ENCODE data around the gene CEP76. TPM values are rescaled to one million over a fixed set of nuclear protein-coding genes. Genes with fewer than 3 reads are reported as not detected.
A peak's percentile ranks its signal among the peaks of the same experiment; 100 is the strongest.

Gene CEP76, protein sequence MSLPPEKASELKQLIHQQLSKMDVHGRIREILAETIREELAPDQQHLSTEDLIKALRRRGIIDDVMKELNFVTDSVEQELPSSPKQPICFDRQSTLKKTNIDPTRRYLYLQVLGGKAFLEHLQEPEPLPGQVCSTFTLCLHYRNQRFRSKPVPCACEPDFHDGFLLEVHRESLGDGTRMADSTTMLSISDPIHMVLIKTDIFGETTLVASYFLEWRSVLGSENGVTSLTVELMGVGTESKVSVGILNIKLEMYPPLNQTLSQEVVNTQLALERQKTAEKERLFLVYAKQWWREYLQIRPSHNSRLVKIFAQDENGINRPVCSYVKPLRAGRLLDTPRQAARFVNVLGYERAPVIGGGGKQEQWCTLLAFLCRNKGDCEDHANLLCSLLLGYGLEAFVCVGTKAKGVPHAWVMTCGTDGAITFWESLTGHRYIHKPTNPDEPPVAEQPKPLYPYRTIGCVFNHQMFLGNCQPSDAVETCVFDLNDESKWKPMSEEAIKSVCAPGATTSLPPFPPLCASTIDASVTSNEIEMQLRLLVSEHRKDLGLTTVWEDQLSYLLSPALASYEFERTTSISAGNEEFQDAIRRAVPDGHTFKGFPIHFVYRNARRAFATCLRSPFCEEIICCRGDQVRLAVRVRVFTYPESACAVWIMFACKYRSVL
- 15.4 TPM for polyA plus RNA-seq (2013, experiment 1 of 2)
- polyA plus RNA-seq (2013, experiment 2 of 2), result 14.0 TPM

DNA sequence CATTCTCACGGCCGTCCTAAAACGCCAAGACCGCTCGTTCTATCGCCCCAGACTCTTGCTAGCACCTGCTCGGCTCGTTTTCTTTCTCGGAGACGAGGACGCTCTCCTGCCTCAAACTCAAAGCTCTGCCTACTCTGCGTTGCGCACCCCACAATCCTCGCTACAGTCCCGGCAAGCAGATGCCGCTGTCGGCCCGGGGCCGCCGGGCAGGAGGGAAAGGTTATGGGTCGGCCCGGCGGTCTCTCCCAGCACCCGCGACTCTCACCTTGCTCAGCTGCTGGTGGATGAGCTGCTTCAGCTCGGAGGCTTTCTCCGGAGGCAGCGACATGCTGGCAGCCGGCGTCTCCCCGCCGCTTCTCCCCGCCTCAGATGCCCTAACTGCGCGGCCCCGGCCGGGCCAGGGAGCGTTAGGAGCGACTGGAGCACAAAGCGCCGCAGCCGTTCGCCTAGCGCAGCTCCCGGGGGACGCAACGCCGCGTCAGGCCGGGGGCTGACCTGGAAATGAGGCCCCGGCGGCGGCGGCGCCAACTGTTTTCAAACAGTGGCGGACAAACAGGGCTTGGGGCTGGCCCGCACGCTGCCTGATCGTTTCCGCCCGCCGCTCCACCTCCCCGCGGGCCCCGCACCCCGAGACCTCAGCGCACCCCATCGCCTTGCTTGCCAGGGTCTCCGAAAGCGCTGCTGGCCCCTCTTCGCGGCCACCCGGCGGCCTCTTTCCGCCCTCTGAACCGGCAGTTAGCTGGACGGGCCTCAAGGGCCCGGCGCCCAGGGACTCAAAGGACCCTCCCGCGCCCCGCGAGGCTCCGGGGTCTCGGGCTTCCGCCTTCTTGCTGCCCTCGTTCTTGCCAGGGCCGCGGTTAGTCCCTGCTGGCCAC is at the start of gene CEP76, which contains the start of gene PSMG2:
Gene CEP76 (minus strand): TSS at position 503 of the 875 bp plus-strand sequence. CDS start 175 bp downstream, at position 328.
Gene PSMG2 (plus strand): TSS at position 822 of the 875 bp plus-strand sequence. CDS start 66 bp downstream, outside the sequence.
- 0% methylated on average over 70 to 80 of the region's 89 CpGs for WGBS, 2 experiments (ENCODE audit: insufficient coverage in 2 of 2)
- peak within 1 kb of the TSS; percentile 100 for H3K27ac ChIP-seq (ENCODE audit: low read depth, low read length, severe bottlenecking)
- peaks cover 4% of the 10 kb centered on the region for H3K4me1 ChIP-seq (ENCODE audit: control insufficient read depth, insufficient read depth, low read length, poor library complexity, severe bottlenecking)
- peak within 1 kb of the TSS; percentile 99 for H3K4me3 ChIP-seq (ENCODE audit: extremely low read depth, insufficient read depth, low read length, poor library complexity, severe bottlenecking)
- H3K36me3 ChIP-seq (ENCODE audit: control insufficient read depth, insufficient read depth, low read length), result peaks cover 32% of the 10 kb centered on the region
- H3K9me3 ChIP-seq (ENCODE audit: control insufficient read depth, low read length), result no peaks in the 10 kb centered on the region

DNA sequence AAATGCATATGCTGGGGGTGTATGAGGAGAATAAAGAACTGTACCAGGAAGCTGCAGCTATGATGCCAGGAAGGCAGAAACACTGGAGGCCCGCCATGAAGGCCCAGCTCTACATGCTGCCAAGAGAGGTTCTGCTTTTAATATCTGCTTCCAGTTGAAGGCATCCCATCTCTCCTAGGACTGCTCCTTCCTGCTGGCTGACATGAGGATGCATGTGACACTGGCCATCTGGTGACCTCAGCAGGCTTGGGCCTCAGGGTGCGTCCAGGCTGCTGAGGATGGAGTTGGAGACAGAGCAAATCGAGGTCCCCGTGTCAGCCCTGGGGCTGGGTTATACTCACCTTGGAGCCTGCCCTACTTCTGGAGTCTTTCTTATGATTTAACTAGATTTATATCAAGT is 49.4 kb upstream of the CEP76 start:
- Histone ChIP-seq H3K36me3 (ENCODE audit: control insufficient read depth, insufficient read depth, low read length) (no peaks in the 10 kb centered on the region), H3K9me3 (ENCODE audit: control insufficient read depth, low read length) (no peaks in the 10 kb centered on the region), H3K4me1 (ENCODE audit: control insufficient read depth, insufficient read depth, low read length, poor library complexity, severe bottlenecking) (peaks cover 13% of the 10 kb centered on the region), H3K4me3 (ENCODE audit: extremely low read depth, insufficient read depth, low read length, poor library complexity, severe bottlenecking) (no peak overlapping the region), H3K27ac (ENCODE audit: low read depth, low read length, severe bottlenecking) (no peak overlapping the region)
- WGBS, 2 experiments (ENCODE audit: insufficient coverage in 2 of 2), result 80 to 92% methylated on average over 2 of the region's 4 CpGs

DNA sequence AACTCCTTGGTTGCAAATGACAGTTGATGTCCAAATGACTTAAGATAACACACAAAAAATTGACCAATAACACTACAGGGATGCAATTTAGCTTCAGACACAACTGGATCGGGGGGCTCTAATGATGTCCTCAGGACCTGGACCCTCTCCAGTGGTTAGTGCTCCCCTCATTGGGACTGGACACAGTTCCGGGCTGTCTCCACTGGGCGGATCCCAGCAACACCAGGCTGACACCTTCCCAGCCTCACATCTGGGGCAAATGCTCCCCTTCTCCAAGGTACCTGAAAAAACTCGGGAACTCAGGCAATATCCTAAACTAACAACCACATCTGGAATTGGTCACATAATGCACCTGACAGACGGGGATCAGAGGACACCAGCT is 49.0 kb upstream of the CEP76 start:
- Histone ChIP-seq H3K4me1 (ENCODE audit: control insufficient read depth, insufficient read depth, low read length, poor library complexity, severe bottlenecking) (peaks cover 13% of the 10 kb centered on the region), H3K27ac (ENCODE audit: low read depth, low read length, severe bottlenecking) (no peak overlapping the region), H3K9me3 (ENCODE audit: control insufficient read depth, low read length) (no peaks in the 10 kb centered on the region), H3K4me3 (ENCODE audit: extremely low read depth, insufficient read depth, low read length, poor library complexity, severe bottlenecking) (no peak overlapping the region), H3K36me3 (ENCODE audit: control insufficient read depth, insufficient read depth, low read length) (no peaks in the 10 kb centered on the region)
- 89 to 94% methylated on average over 3 to 4 of the region's 5 CpGs for WGBS, 2 experiments (ENCODE audit: insufficient coverage in 2 of 2)

DNA sequence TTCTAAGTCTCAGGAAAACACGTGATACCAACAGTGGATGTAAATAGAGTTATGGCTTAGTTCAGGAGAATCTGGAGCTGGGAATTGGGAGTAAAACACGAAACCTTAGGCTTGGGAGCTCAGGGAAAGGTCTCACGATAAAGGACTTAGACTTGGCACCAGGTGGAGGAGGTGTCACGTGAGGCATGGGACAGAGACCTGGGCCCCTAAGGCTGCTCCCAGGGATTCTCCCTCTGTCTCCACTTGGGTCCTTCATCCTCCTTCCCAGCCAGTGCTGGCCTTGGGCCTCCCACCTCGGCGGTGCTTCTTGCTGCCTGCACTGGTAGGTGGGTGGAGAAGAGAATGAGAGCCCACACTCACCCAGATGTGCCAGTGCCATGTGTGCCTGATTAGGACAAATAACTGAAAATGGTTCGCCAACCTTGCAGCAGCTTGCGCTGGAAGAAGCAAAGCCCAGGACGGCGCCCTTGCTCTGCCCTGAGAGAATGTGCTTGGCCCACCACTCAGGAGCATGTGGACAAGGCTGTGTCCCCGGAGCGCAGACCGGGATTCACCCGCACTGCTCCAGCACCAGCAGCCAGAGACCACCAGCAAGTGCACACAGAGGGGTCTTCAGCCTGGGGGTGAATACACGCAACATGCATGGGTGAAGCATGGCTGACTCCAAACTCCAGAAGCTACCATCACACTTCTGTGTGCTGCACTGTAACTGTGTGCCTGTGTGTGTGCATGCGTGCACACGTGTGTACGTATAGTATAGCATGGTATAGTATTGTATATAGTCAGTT is 48.4 kb upstream of the CEP76 start:
- H3K9me3 ChIP-seq (ENCODE audit: control insufficient read depth, low read length), result no peaks in the 10 kb centered on the region
- H3K4me3 ChIP-seq (ENCODE audit: extremely low read depth, insufficient read depth, low read length, poor library complexity, severe bottlenecking), result no peak overlapping the region
- WGBS, 2 experiments (ENCODE audit: insufficient coverage in 2 of 2), result 90 to 97% methylated on average over 10 to 13 of the region's 18 CpGs
- H3K4me1 ChIP-seq (ENCODE audit: control insufficient read depth, insufficient read depth, low read length, poor library complexity, severe bottlenecking), result peaks cover 13% of the 10 kb centered on the region
- H3K36me3 ChIP-seq (ENCODE audit: control insufficient read depth, insufficient read depth, low read length), result no peaks in the 10 kb centered on the region
- no peak overlapping the region for H3K27ac ChIP-seq (ENCODE audit: low read depth, low read length, severe bottlenecking)

DNA sequence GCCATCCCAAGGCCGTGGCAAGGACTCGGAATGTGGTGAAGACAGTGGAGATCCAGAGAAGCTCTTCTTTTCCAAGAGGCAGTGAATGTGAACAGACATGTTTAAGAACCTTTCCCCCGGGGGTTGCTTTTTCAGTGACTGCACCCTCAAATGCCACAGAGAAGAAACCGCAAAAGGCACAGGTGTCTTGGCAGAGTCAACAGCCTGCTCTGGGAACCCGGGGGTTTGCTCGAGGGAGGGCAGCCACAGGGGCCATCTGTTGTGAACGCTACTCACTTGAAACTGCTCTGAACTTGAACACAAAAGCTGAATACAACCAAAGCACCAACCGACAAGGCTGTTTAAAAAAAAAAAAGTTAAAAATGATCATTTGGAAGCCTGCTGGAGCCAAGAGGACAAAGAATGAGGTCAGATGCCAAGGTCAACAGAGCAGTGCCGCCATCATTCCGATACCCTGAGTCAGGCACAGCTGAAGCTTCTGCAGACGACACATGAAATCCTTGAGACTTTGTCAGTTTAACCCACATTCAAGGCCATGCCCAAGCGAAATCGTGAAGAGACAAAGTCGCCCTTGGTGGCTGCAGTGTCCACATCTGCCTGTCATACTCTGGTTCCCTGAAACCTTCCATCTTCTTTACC is 47.7 kb upstream of the CEP76 start:
- no peaks in the 10 kb centered on the region for H3K36me3 ChIP-seq (ENCODE audit: control insufficient read depth, insufficient read depth, low read length)
- peaks cover 13% of the 10 kb centered on the region for H3K4me1 ChIP-seq (ENCODE audit: control insufficient read depth, insufficient read depth, low read length, poor library complexity, severe bottlenecking)
- 87 to 89% methylated on average over 13 of the region's 14 CpGs for WGBS, 2 experiments (ENCODE audit: insufficient coverage in 2 of 2)
- no peak overlapping the region for H3K4me3 ChIP-seq (ENCODE audit: extremely low read depth, insufficient read depth, low read length, poor library complexity, severe bottlenecking)
- no peak overlapping the region for H3K27ac ChIP-seq (ENCODE audit: low read depth, low read length, severe bottlenecking)
- H3K9me3 ChIP-seq (ENCODE audit: control insufficient read depth, low read length), result no peaks in the 10 kb centered on the region

DNA sequence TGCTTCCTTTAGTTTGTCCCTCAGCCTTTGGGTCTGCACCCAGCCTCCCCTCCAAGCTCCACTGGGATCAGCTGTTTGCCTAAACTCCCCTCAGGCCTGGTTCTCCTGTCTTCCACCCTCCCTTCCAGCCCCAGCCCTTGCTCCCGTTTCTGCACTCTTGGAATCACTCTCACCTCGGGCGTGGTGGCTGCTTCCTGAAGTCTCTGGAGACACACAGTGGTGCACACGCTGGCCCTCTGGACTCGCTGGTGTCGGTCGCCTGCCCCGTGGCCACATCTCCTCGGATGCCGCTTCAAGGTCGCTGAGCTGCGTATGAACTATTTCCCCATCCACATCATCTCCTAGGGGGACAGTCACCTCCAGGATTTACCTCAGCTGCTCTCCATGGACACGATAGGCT is 46.6 kb upstream of the CEP76 start:
- Histone ChIP-seq H3K9me3 (ENCODE audit: control insufficient read depth, low read length) (no peaks in the 10 kb centered on the region), H3K4me1 (ENCODE audit: control insufficient read depth, insufficient read depth, low read length, poor library complexity, severe bottlenecking) (peaks cover 13% of the 10 kb centered on the region), H3K4me3 (ENCODE audit: extremely low read depth, insufficient read depth, low read length, poor library complexity, severe bottlenecking) (no peak overlapping the region), H3K36me3 (ENCODE audit: control insufficient read depth, insufficient read depth, low read length) (no peaks in the 10 kb centered on the region), H3K27ac (ENCODE audit: low read depth, low read length, severe bottlenecking) (no peak overlapping the region)
- 73 to 89% methylated on average over 8 to 10 of the region's 13 CpGs for WGBS, 2 experiments (ENCODE audit: insufficient coverage in 2 of 2)

DNA sequence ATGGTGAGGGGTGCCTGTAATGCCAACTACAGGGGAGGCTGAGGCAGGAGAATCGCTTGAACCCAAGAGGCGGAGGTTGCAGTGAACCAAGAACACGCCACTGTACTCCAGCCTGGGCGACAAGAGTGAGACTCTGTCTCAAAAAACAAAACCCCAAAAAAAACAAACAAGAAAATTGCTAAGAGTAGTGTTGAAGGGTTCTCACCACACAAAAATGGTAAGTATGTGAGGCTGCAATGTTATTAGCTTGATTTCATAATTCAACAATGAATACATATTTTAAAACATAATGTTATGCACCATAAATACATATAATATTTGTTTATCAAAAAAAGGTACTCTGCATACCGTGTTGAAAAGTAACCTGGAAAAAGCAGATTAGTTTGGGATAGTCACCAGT is 46.1 kb upstream of the CEP76 start:
- WGBS, 2 experiments (ENCODE audit: insufficient coverage in 2 of 2), result 83 to 92% methylated on average over 1 to 4 of the region's 5 CpGs
- H3K36me3 ChIP-seq (ENCODE audit: control insufficient read depth, insufficient read depth, low read length), result no peaks in the 10 kb centered on the region
- H3K9me3 ChIP-seq (ENCODE audit: control insufficient read depth, low read length), result no peaks in the 10 kb centered on the region
- no peak overlapping the region for H3K27ac ChIP-seq (ENCODE audit: low read depth, low read length, severe bottlenecking)
- peaks cover 13% of the 10 kb centered on the region for H3K4me1 ChIP-seq (ENCODE audit: control insufficient read depth, insufficient read depth, low read length, poor library complexity, severe bottlenecking)
- H3K4me3 ChIP-seq (ENCODE audit: extremely low read depth, insufficient read depth, low read length, poor library complexity, severe bottlenecking), result no peak overlapping the region

DNA sequence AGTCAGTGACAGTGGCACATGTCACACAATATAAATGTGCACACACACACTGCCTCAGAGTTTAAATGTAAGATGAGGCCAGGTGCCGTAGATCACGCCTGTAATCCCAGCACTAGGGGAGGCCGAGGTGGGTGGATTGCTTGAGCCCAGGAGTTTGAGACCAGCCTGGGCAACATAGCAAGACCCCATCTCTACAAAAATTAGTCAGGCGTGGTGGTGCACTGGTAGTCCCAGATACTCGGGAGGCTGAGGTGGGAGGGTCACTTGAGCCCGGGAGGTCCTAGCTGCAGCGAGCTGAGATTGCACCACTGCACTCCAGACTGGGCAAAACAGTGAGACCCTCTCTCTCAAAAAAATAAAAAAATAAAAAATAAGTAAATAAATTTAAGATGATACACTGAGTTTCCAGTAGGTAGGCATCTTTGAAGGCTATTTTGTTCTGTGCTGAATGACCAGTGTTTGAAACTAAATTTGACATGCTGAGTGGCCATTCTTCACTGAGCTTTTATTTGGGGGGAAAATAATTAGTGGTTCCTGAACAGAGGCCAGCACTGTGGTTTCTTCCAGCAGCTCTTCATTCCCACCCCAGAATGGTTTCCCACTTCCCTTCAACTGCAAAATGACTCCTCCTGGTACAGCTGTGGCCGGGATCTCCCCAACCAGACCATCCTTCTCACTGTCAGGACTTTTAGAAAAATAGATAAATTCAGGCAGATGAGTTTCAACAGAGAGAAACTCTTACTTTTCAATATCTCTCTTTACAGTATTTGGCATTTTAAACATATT is 45.2 kb upstream of the CEP76 start:
- H3K4me1 ChIP-seq (ENCODE audit: control insufficient read depth, insufficient read depth, low read length, poor library complexity, severe bottlenecking), result peaks cover 13% of the 10 kb centered on the region
- no peaks in the 10 kb centered on the region for H3K9me3 ChIP-seq (ENCODE audit: control insufficient read depth, low read length)
- WGBS, 2 experiments (ENCODE audit: insufficient coverage in 2 of 2), result 80 to 83% methylated on average over 2 to 7 of the region's 8 CpGs

DNA sequence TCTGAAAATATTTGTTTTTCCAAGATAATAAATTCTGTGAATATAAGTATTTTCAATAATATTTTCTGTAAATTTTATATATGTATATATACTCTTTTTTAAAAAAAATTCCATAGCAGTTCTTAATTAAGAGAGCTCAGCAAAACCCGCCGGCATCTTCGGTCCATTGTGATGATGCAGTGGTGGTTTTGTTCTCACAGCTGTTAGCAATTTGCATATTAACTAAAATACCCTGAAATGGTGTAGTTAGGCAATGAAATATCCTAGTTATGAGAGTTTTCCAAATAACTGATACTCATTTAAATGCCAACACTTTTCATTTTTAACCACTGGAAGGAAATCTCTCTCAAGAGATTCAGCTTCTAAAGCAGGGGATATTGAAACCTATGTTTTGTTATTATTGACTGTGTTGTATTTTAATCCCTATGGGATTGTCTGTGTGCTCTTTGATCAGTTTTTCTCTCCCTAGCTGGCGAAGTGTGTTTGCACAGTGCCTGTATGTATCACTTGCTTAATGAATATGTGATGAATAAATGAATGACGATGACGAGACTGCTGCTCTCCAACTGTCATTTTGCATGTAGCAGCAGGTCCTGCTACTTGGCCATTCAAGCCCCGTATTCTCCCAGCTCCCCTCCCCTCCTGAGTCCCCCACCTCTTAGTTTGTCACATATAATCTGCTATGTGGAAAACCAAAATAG is 42.7 kb upstream of the CEP76 start:
- Histone ChIP-seq H3K27ac (ENCODE audit: low read depth, low read length, severe bottlenecking) (no peak overlapping the region), H3K4me3 (ENCODE audit: extremely low read depth, insufficient read depth, low read length, poor library complexity, severe bottlenecking) (no peak overlapping the region), H3K36me3 (ENCODE audit: control insufficient read depth, insufficient read depth, low read length) (no peaks in the 10 kb centered on the region), H3K4me1 (ENCODE audit: control insufficient read depth, insufficient read depth, low read length, poor library complexity, severe bottlenecking) (peaks cover 8% of the 10 kb centered on the region), H3K9me3 (ENCODE audit: control insufficient read depth, low read length) (no peaks in the 10 kb centered on the region)
- WGBS, 2 experiments (ENCODE audit: insufficient coverage in 2 of 2), result 80 to 87% methylated on average over 1 to 3 of the region's 7 CpGs

More for the DNA sequence above, 45.2 kb upstream of the CEP76 start:
- Histone ChIP-seq H3K36me3 (ENCODE audit: control insufficient read depth, insufficient read depth, low read length) (no peaks in the 10 kb centered on the region), H3K27ac (ENCODE audit: low read depth, low read length, severe bottlenecking) (no peak overlapping the region), H3K4me3 (ENCODE audit: extremely low read depth, insufficient read depth, low read length, poor library complexity, severe bottlenecking) (no peak overlapping the region)
